Measurements from ENCODE around the gene C1QTNF3.

C1QTNF3 gene

DNA sequence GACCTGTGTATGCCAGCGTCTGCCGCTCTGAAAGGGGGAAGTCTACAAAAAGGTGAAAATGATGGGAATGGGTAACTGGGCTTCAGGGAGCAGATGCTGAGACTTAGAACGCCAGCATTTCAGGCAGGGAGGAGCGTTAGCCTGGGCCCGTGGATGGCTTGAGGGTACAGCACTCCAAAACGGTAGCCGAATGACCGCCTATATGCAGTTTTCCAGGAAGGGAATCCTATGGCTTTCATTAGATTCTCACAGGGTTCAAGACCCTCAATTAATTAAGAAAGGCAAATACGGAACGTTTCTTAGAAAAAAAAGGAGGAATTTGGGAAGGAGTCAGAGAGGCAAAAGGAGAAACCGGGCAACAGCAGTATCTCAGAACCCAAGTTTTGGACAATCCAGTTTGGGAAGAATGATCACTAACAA is 35.8 kb downstream of the C1QTNF3 start:
- Mint-ChIP-seq H3K36me3 (ENCODE audit: low read depth) (peaks cover 33% of the 10 kb centered on the region), H3K27me3 (ENCODE audit: low read depth) (no peaks in the 10 kb centered on the region), H3K27ac (peak overlapping the region; percentile 99 to 100 (median 99)), H3K4me3 (peak overlapping the region; percentile 86 to 98 (median 96)), H3K9me3 (no peaks in the 10 kb centered on the region), H3K4me1 (peaks cover 40% of the 10 kb centered on the region)
- TF ChIP-seq, protein P1, sequence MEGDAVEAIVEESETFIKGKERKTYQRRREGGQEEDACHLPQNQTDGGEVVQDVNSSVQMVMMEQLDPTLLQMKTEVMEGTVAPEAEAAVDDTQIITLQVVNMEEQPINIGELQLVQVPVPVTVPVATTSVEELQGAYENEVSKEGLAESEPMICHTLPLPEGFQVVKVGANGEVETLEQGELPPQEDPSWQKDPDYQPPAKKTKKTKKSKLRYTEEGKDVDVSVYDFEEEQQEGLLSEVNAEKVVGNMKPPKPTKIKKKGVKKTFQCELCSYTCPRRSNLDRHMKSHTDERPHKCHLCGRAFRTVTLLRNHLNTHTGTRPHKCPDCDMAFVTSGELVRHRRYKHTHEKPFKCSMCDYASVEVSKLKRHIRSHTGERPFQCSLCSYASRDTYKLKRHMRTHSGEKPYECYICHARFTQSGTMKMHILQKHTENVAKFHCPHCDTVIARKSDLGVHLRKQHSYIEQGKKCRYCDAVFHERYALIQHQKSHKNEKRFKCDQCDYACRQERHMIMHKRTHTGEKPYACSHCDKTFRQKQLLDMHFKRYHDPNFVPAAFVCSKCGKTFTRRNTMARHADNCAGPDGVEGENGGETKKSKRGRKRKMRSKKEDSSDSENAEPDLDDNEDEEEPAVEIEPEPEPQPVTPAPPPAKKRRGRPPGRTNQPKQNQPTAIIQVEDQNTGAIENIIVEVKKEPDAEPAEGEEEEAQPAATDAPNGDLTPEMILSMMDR (IDR thresholded peaks at IDR 0.05; ENCODE audit: unreplicated experiment in 3 of 3) = no peak

DNA sequence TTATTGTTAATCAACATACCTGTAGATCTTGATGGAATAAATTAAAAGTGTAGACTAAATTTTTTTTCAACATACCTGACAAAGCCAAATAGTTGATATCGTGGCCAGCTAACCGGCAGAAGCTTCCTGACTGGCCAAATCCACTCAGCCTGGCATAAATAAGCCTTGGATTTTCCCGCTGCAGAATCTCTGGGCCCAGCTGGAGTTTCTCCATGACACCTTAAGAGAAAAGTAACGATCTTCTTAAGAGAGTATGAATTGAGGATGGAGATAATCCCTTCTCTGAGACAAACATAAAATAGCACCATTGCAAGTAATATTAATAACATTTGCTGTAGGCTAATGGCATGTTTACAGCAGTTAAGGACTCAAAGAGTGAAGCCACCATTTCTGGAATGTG is 37.3 kb downstream of the C1QTNF3 start:
- peaks cover 43% of the 10 kb centered on the region for H3K4me1 Mint-ChIP-seq
- no peaks in the 10 kb centered on the region for H3K9me3 Mint-ChIP-seq
- TF ChIP-seq, protein P1 (IDR thresholded peaks at IDR 0.05; ENCODE audit: unreplicated experiment in 3 of 3) = no peak
- peak overlapping the region; percentile 73 to 98 (median 86) for H3K4me3 Mint-ChIP-seq
- H3K36me3 Mint-ChIP-seq (ENCODE audit: low read depth) = peaks cover 41% of the 10 kb centered on the region
- peak overlapping the region; percentile 64 to 100 (median 99) for H3K27ac Mint-ChIP-seq
- no peaks in the 10 kb centered on the region for H3K27me3 Mint-ChIP-seq (ENCODE audit: low read depth)

DNA sequence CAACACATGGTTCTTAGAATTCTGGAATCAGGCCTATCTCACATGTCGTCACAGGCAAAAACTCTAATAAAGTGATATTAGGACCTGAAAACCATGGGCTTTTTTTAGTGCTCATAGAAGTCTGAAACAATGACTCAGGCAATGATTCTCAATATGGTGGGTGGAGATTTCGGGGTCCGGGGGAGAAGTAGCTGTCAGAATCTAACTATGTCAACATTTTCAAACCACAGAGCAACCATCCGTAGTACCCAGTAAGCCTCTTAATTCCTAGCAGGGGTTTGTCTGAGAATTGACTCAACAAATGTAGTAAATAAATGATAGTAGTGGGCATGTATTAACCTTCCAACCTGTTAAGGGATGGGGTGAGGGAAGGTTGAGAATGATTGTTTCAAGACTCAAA is 37.8 kb downstream of the C1QTNF3 start:
- Mint-ChIP-seq H3K9me3 (no peaks in the 10 kb centered on the region), H3K4me3 (peak overlapping the region; percentile 73 to 98 (median 86)), H3K36me3 (ENCODE audit: low read depth) (peaks cover 41% of the 10 kb centered on the region), H3K27ac (peak overlapping the region; percentile 42 to 100 (median 99)), H3K4me1 (peaks cover 43% of the 10 kb centered on the region), H3K27me3 (ENCODE audit: low read depth) (no peaks in the 10 kb centered on the region)
- TF ChIP-seq, protein P1 (IDR thresholded peaks at IDR 0.05; ENCODE audit: unreplicated experiment in 3 of 3) = no peak

DNA sequence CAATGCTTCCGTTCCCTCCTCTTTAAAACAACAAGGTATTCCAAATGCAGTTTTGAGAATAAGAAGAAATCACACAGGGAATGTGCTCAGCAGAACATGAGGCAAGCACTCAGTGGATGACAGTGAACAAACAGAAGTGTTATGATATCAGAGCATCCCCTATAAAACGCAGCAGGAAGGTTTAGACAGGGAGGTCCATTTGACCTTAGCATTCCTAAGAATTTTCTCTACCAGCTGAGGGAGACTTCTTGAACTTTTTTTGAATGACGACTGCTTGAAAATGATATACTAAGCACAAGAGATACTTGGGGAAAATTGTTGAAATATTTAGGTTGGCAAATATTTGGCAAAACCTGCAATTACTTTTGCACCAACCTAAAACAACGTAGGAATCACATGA is 39.1 kb downstream of the C1QTNF3 start:
- peak overlapping the region in 2 of 3 experiments; percentile 2 to 82 for H3K27ac Mint-ChIP-seq
- no peaks in the 10 kb centered on the region for H3K27me3 Mint-ChIP-seq (ENCODE audit: low read depth)
- H3K4me3 Mint-ChIP-seq = peak overlapping the region in 2 of 3 experiments; percentile 45 to 55
- H3K36me3 Mint-ChIP-seq (ENCODE audit: low read depth) = peaks cover 47% of the 10 kb centered on the region
- peaks cover 37% of the 10 kb centered on the region for H3K4me1 Mint-ChIP-seq
- TF ChIP-seq, protein P1 (IDR thresholded peaks at IDR 0.05; ENCODE audit: unreplicated experiment in 3 of 3) = no peak
- no peaks in the 10 kb centered on the region for H3K9me3 Mint-ChIP-seq

DNA sequence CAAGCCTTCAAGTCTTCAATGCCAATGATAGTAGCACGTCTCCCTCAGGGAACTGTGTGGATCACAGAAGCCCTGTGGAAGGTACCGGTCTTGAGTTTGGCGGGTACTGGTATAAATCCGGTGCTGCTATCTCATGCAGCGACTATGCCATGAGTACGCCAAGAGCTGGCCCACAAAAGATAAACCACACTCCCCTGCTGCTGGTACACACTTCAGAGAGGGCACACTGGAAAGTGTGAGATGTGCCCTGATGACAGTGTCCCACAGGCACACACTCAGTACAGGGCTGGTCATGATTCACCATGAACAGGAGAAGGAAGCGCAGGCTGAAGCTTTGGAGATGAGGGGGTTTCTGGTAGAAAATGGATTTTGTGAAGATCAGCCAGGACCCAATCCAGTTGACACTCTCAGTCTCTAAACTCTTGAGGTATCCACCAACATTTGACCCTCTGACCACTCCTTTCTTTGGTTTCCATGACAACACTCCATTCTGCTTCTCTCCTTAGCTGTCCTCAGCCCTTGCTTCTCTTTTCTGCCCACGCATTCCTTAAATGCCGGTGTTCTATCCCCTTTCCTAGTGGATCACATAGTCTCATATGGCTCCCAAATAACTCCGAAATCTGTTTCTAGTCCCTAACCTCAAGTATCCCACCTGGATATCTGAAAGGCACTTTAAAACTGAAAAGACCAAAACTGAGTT is 40.2 kb downstream of the C1QTNF3 start:
- peak overlapping the region in 2 of 3 experiments; percentile 54 to 82 for H3K27ac Mint-ChIP-seq
- no peaks in the 10 kb centered on the region for H3K9me3 Mint-ChIP-seq
- H3K4me1 Mint-ChIP-seq = peaks cover 29% of the 10 kb centered on the region
- TF ChIP-seq, protein P1 (IDR thresholded peaks at IDR 0.05; ENCODE audit: unreplicated experiment in 3 of 3) = no peak
- H3K36me3 Mint-ChIP-seq (ENCODE audit: low read depth) = peaks cover 51% of the 10 kb centered on the region
- H3K4me3 Mint-ChIP-seq = peak overlapping the region in 2 of 3 experiments; percentile 15 to 53
- no peaks in the 10 kb centered on the region for H3K27me3 Mint-ChIP-seq (ENCODE audit: low read depth)
